Muscle layer of duodenum (tissue), 2 donors: ENCODE results near the gene IZUMO2.
"Not testable (repeated sequence)": the region's sequence is repeated elsewhere in the genome, so short reads cannot be mapped to it uniquely, and the experiment has no call there.

Experiments
- H3K27ac ChIP-seq: one replicate; pipeline ENCODE4 v1.7.0; 2013; ENCODE audit warnings: mild to moderate bottlenecking, low read length
- H3K27me3 ChIP-seq: one replicate; pipeline ENCODE4 v1.7.0; 2013; ENCODE audit warnings: low read depth, mild to moderate bottlenecking, control low read depth, low read length
- H3K36me3 ChIP-seq, 2 donors: one replicate each; pipeline ENCODE4 v1.7.0; 2013; ENCODE audit warnings: low read length in 2 of 2, control low read depth in 1 of 2, mild to moderate bottlenecking in 1 of 2; ENCODE audit not compliant: insufficient read depth in 2 of 2, control insufficient read depth in 1 of 2
- H3K4me1 ChIP-seq, 2 donors: one replicate each; pipeline ENCODE4 v1.7.0; 2013; ENCODE audit warnings: low read length in 2 of 2, mild to moderate bottlenecking in 2 of 2, control low read depth in 1 of 2, moderate library complexity in 1 of 2; ENCODE audit not compliant: insufficient read depth in 2 of 2, control insufficient read depth in 1 of 2
- H3K4me3 ChIP-seq, 2 donors: one replicate each; pipeline ENCODE4 v1.7.0; 2013; ENCODE audit warnings: low read length in 2 of 2, low read depth in 1 of 2, mild to moderate bottlenecking in 1 of 2
- H3K9me3 ChIP-seq, 2 donors: one replicate each; pipeline ENCODE4 v1.7.0; 2013; ENCODE audit warnings: low read length in 2 of 2, control low read depth in 1 of 2, mild to moderate bottlenecking in 1 of 2; ENCODE audit not compliant: control insufficient read depth in 1 of 2
- donor health status: healthy.

The IZUMO2 gene

DNA sequence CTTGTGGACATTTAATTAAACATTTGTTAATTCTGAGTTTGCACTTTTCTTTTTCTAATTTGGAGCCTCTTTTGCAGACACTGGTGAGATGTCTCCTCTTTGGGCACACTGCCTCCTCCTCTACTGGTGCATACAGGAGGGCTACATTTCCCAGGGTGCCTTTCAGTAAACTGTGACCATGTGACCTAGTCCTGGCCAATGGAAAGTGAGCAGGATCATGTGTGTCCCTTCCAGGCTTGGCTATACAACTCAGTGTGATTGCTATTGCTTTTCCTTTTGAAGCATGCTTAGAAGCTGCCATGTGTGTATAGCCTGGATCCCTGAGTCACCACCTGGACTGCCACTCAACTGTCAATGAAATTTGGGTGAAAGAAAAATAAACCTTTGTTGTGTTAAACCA is 4.5 kb downstream of the IZUMO2 start:
- H3K4me3 ChIP-seq = no peak overlapping the region

GRCh38 chr19:50155520-50156109 is 7.5 kb downstream of the IZUMO2 start:
- Histone ChIP-seq H3K36me3 (no peaks in the 10 kb centered on the region), H3K27me3 (no peaks in the 10 kb centered on the region), H3K9me3 (peaks cover 0 to 11% of the 10 kb centered on the region in 2 donors), H3K4me1 (no peaks in the 10 kb centered on the region), H3K27ac (no peak overlapping the region), H3K4me3 (no peak overlapping the region)

More for the DNA sequence above, 4.5 kb downstream of the IZUMO2 start:
- no peaks in the 10 kb centered on the region for H3K36me3 ChIP-seq
- H3K9me3 ChIP-seq = peaks cover 0 to 11% of the 10 kb centered on the region in 2 donors
- H3K4me1 ChIP-seq = peaks cover 0 to 3% of the 10 kb centered on the region in 2 donors
- no peaks in the 10 kb centered on the region for H3K27me3 ChIP-seq
- no peak overlapping the region for H3K27ac ChIP-seq

GRCh38 chr19:50154529-50154928 is 8.6 kb downstream of the IZUMO2 start:
- no peak overlapping the region for H3K4me3 ChIP-seq
- no peak overlapping the region for H3K27ac ChIP-seq
- peaks cover 0 to 11% of the 10 kb centered on the region in 2 donors for H3K9me3 ChIP-seq
- no peaks in the 10 kb centered on the region for H3K4me1 ChIP-seq
- no peaks in the 10 kb centered on the region for H3K36me3 ChIP-seq
- no peaks in the 10 kb centered on the region for H3K27me3 ChIP-seq

DNA sequence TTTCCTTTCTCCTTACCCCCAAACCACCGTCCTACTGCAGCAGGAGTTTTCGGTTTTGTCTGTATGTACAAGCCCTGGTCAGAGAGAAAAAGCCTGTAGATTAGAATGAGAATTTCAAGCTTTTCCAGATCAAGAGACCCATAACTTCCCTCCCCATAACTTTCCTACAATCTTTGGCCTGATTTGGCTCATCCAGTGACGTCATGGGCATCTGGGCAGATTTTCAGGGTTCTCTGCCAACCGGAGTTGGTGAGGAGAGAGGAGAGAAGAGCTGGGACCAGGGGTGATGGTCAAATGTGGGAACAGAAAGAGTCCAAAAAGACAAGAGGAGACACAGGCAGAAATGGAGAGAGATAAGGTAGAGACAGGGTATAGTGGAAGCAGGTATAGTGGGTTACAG is 10.5 kb downstream of the IZUMO2 start:
- Histone ChIP-seq H3K27me3 (no peaks in the 10 kb centered on the region), H3K4me3 (no peak overlapping the region), H3K36me3 (no peaks in the 10 kb centered on the region), H3K9me3 (peaks cover 0 to 4% of the 10 kb centered on the region in 2 donors), H3K27ac (no peak overlapping the region), H3K4me1 (peaks cover 0 to 2% of the 10 kb centered on the region in 2 donors)

DNA sequence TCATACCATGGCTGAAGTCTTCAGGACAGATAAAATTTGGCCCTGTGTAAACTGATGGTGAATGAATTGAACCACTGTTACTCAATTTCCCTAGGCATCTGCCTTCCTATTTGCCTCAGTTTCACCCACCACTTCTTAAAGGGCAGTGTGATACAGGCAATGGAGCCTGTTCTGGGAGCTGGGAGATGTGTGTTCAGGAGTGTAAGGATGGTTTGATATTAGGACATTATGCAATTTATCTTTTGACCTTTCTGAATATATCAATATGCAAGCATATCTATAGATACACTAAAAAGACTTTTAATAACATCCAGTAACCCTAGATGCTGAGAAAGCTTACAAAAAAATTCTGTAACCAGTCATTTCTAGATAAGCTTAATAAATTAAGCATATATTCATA is 14.6 kb downstream of the IZUMO2 start:
- Histone ChIP-seq H3K27me3 (no peaks in the 10 kb centered on the region), H3K9me3 (peaks cover 0 to 4% of the 10 kb centered on the region in 2 donors), H3K27ac (no peak overlapping the region), H3K4me1 (peaks cover 0 to 8% of the 10 kb centered on the region in 2 donors), H3K4me3 (peak overlapping the region; percentile 80 to 86), H3K36me3 (no peaks in the 10 kb centered on the region)

DNA sequence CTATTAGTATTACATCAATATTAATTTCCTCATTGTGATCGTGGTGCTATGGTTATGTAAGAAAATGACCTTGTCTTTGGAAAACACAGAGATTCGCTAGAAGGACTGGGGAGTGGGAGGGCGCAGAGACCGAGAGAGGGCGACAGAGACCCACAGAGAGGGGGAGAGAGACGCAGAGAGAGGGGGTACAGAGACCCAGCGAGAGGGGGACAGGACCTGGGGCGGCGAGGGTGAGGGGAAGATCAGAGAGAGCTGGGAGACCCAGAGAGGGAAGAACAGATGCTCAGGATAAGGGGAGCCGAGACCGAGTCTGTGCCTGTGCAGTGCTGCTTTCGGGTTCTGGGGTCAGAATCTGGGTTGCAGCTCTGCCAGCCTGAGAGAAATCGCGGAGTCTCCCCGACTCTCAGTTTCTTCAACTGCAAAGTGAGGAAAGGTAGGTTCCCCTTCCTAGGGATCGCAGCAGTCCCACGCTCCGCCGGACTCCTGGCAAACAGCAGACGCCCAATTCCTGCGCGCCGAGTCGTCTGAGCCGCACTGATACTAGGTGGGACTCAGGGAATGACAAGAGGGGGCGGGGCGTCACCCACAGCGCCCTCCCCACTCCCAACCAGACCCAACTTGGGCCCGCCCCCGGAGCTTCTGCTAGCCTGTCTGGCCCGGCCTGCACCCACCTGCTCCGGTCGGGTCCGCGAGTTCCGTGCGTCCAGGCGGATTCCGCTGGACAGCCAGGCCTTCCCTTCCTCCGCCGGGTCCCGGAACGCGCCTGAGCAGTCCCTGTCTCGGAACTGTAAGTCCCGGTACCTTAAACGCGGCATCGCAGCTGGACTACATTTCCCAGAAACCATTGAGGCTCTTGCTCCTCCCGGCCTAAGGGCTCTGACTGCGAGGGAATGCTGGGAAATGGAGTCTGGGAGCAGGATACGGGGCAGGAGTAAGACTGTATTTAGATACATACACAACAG is 15.3 kb downstream of the IZUMO2 start:
- H3K36me3 ChIP-seq = no peaks in the 10 kb centered on the region
- peaks cover 0 to 4% of the 10 kb centered on the region in 2 donors for H3K9me3 ChIP-seq
- H3K27me3 ChIP-seq = no peaks in the 10 kb centered on the region
- peaks cover 0 to 8% of the 10 kb centered on the region in 2 donors for H3K4me1 ChIP-seq
- no peak overlapping the region for H3K27ac ChIP-seq
- H3K4me3 ChIP-seq = peak overlapping the region; percentile 80 to 86

- H3K4me1 ChIP-seq, H3K9me3 ChIP-seq, H3K27me3 ChIP-seq, H3K27ac ChIP-seq, H3K36me3 ChIP-seq, H3K4me3 ChIP-seq: not testable (repeated sequence)
Observed at GRCh38 chr19:50141921-50142320, 21.2 kb downstream of the IZUMO2 start.

GRCh38 chr19:50140118-50140845 is 22.8 kb downstream of the IZUMO2 start:
- not testable (repeated sequence) for H3K4me1 ChIP-seq, H3K4me3 ChIP-seq, H3K27ac ChIP-seq, H3K9me3 ChIP-seq, H3K36me3 ChIP-seq
- peaks cover 13% of the 10 kb centered on the region for H3K27me3 ChIP-seq

GRCh38 chr19:50136603-50137365 is 26.3 kb downstream of the IZUMO2 start:
- H3K4me3 ChIP-seq = not testable (repeated sequence)
- H3K27me3 ChIP-seq = peaks cover 13% of the 10 kb centered on the region

DNA sequence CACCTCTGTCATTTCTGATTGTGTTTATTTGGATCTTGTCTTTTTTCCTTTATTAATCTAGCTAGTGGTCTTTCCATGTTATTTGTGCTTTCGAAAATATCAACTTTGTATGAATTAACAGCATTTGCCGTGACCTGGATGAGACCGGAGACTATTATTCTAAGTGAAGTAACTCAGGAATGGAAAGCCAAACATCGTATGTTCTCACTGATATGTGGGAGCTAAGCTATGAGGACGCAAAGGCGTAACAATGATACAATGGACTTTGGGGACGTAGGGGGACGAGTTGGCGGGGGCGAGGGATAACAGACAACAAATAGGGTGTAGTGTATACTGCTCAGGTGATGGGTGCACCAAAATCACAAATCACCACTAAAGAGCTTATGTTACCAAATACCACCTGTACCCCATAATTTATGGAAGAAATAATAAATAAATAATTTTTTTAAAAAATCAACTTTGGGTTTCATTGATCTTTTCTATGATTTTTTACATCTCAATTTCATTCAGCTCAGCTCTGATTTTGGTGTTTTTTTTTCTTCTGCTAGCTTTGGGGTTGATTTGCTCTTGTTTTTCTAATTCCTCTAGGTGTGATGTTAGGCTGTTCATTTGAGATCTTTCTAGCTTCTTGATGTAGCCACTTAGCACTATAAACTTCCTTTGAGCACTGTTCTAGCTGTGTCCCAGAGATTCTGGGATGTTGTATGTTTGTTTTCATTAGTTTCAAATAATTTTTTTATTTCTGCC is 27.1 kb downstream of the IZUMO2 start:
- peaks cover 13% of the 10 kb centered on the region for H3K27me3 ChIP-seq
- not testable (repeated sequence) for H3K27ac ChIP-seq, H3K9me3 ChIP-seq, H3K4me1 ChIP-seq, H3K4me3 ChIP-seq, H3K36me3 ChIP-seq

More at GRCh38 chr19:50136603-50137365, 26.3 kb downstream of the IZUMO2 start:
- not testable (repeated sequence) for H3K9me3 ChIP-seq, H3K4me1 ChIP-seq, H3K27ac ChIP-seq, H3K36me3 ChIP-seq
